GM11168 (cell line): ENCODE measurements around the gene PDGFRB.

Source experiments
- in situ Hi-C: fragments of 300-500 bp; cut with MboI; formaldehyde crosslinking; loops from one replicate; pipeline ENCODE4 v1.12.0; 2022; ENCODE audit warnings: low sequenced_read_pairs; ENCODE audit not compliant: unreplicated experiment

The PDGFRB gene

DNA sequence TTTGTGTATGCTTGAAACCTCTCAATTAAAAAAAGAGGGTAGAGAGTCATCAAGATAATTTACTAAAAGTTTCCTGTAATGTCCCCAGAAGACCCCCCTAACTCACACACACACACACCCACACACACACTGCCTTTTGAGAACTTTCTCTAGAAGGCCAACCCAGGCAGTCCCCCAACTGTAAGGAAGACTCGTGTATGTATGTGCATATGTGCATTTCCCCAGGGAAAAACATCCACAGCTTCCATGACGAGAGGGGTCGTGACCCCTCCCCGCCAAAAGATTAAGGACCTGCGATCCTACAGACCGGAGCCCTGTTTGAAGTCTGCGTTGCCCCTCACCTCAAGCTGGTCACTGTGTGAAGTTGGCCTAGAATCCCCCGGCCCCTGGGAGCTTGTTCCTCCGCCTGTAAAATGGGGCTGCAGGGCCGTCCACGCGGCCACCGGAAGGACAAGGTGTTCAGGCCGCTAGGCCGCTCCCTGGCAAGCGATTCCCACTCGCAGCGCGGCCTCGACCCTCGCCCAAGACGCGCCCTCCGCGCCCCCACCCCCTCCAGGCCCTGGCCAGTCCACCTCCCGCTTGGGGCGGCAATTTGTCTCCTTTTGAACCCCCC is 10.5 kb upstream of the PDGFRB start:
- in situ Hi-C loops, result loop anchor here (25.0 kb wide), 1 partner anchor 171 kb away; no protein-coding TSS in a partner anchor

DNA sequence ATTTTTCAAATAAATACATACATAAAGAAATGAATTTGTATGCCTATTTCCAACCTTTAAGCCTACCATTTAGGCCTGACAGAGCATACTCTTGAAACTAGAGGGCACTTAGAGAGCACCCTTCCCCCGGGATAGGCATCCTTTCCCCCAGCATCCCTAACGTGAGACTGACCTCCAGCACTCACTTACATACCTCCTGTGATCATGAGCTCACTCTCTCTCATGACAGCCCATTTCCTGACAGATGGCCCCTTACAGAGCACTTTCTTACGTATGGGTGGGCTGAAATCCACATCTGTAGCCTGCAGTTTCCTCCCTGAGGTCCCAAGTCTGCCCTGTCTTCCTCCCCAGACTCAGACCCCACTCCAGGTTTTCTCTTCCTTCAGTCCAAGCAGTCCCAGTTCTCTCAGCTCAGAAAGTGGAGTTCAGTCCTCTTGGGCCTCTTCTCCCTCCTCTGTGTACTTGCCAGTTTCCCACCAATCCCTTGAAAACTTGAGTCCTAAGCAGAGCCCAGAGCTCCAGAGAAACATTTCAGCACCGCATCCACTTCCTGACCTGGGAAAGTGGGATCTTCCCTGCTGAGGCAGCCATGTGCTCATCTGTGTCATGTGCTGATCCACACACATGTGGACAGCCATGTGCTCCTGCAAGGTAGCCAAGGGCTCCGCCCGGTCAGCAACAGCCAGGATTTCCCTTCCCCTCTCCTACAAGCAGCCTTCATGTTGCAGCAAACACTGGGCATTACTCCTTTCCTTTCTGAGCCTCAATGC is 8.8 kb upstream of the PDGFRB start:
- in situ Hi-C loops, result loop anchor here (25.0 kb wide), 1 partner anchor 173 kb away; no protein-coding TSS in a partner anchor

- in situ Hi-C loops, result loop anchor here (25.0 kb wide), 1 partner anchor 174 kb away; no protein-coding TSS in a partner anchor
Observed at GRCh38 chr5:150163547-150164059, 8.0 kb upstream of the PDGFRB start.

GRCh38 chr5:150163035-150163434 is 7.4 kb upstream of the PDGFRB start:
- in situ Hi-C loops, result loop anchor here (25.0 kb wide), 1 partner anchor 174 kb away; no protein-coding TSS in a partner anchor

DNA sequence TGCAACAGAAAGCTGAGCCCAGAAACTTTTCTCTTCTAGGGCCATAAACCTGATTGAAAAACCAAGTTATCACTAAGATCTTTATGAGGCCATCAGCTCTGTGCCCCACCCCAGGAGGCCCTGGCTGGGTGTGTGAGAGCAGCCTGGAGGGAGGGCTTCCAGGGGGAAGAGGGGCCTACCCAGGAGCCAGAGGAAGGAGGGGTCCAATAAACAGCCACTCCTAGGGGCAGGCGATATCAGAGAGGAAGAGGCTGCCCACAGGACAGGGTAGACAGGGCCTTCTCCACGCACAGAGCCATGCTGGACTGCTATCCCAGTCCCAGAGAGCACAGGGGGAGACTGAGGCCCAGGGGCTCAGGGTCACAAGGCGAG is 6.5 kb upstream of the PDGFRB start:
- in situ Hi-C loops, result loop anchor here (25.0 kb wide), 1 partner anchor 175 kb away; no protein-coding TSS in a partner anchor

GRCh38 chr5:150161242-150162141 is 5.8 kb upstream of the PDGFRB start:
- in situ Hi-C loops, result loop anchor here (25.0 kb wide), 1 partner anchor 176 kb away; no protein-coding TSS in a partner anchor

- in situ Hi-C loops, result loop anchor here (25.0 kb wide), 1 partner anchor 177 kb away; no protein-coding TSS in a partner anchor
Observed at GRCh38 chr5:150160448-150161081, 4.9 kb upstream of the PDGFRB start.

DNA sequence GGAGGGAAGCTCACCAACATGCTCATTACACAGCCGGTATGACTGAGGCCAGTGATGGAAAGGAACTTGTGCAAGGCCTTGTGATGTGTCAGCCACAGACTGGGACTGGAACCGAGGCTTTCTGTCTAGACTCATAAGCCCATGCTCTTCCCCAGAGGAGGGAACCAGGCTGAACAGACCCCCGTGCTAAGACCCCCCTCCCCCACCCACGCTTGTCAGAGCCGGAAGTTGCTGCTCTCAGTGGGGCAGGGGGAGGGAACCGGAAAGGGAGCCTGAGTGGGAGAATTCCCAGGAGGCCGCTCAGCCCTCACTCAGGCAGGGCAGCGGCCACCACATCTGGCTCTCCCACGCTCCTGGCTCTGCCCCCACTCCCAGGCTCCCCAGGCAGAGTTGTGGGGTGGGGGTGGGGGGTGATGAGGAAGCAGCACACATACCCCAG is 4.1 kb upstream of the PDGFRB start:
- in situ Hi-C loops, result loop anchor here (25.0 kb wide), 1 partner anchor 178 kb away; no protein-coding TSS in a partner anchor

- in situ Hi-C loops, result loop anchor here (25.0 kb wide), 1 partner anchor 178 kb away; no protein-coding TSS in a partner anchor
Observed at GRCh38 chr5:150159031-150159430, 3.4 kb upstream of the PDGFRB start.

GRCh38 chr5:150158170-150158949 is 2.7 kb upstream of the PDGFRB start:
- in situ Hi-C loops, result loop anchor here (25.0 kb wide), 1 partner anchor 179 kb away; no protein-coding TSS in a partner anchor

DNA sequence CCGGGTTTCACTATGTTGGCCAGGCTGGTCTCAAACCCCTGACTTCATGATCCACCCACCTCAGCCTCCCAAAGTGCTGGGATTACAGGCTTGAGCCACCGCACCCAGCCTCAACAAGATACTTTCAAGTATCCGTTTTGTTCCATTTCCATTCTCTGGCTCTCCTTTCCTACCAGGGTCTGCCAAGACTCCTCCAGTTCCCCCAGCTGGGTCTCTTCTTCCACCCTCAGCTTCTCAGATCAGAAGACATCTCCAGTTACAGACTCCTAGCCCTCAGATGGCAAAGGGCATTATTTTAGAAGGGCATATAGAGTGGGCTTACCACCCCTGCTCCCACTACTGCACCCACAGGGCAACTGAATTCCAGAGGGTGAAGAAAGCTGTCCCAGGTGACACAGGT is 1.5 kb upstream of the PDGFRB start:
- in situ Hi-C loops, result loop anchor here (25.0 kb wide), 1 partner anchor 180 kb away; no protein-coding TSS in a partner anchor

- in situ Hi-C loops, result loop anchor here (25.0 kb wide), 1 partner anchor 181 kb away; no protein-coding TSS in a partner anchor
Observed at GRCh38 chr5:150156540-150156939, 895 bp upstream of the PDGFRB start.

- in situ Hi-C loops, result loop anchor here (25.0 kb wide), 1 partner anchor 181 kb away; no protein-coding TSS in a partner anchor
Observed at GRCh38 chr5:150156027-150156368, 353 bp upstream of the PDGFRB start.

- in situ Hi-C loops, result loop anchor here (25.0 kb wide), 1 partner anchor 183 kb away; no protein-coding TSS in a partner anchor
Observed at GRCh38 chr5:150154618-150155128, 972 bp downstream of the PDGFRB start.

GRCh38 chr5:150153957-150154617 is 1.6 kb downstream of the PDGFRB start:
- in situ Hi-C loops, result loop anchor here (25.0 kb wide), 1 partner anchor 183 kb away; no protein-coding TSS in a partner anchor

DNA sequence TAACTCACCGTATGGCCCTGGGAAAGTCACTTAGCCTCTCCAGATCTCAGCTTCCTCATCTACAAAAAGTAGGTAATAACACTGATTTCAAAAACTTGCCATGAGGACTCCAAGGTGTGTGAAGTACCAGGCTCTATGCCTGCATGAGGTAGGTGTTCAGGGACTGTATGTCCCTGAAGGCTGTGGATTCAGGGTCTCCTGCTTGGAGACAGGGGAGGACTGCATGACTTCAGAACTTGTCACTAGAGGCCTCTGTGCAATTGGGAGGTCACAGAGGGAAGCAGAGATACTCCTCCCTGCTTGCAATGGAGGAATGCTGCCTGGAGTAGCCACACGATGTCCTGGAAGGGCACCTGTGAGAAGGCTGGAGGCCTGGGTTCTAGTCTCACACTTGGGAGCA is 2.2 kb downstream of the PDGFRB start:
- in situ Hi-C loops, result loop anchor here (25.0 kb wide), 1 partner anchor 184 kb away; no protein-coding TSS in a partner anchor

GRCh38 chr5:150152636-150153462 is 2.8 kb downstream of the PDGFRB start:
- in situ Hi-C loops, result loop anchor here (25.0 kb wide), 1 partner anchor 184 kb away; no protein-coding TSS in a partner anchor
